Lung (tissue), 12 donors: ENCODE measurements around the gene TENM4. TPM values are rescaled to one million over a fixed set of nuclear protein-coding genes. Genes with fewer than 3 reads are reported as not detected.

ENCODE experiments used
- ATAC-seq: fragments of 200-7000 bp; cut with Tn5 transposase; one replicate; pipeline ENCODE4 v1.9.1; 2020; ENCODE audit warnings: moderate number of reproducible peaks; ENCODE audit not compliant: insufficient read depth, low FRiP score
- DNase-seq, 3 donors: peaks; one replicate each; pipeline ENCODE4 v3.0.0-alpha.2; 2013 to 2017
- H3K27ac ChIP-seq, 2 donors: one replicate each; pipeline ENCODE4 v1.5.1; 2013; ENCODE audit warnings: mild to moderate bottlenecking in 2 of 2, moderate library complexity in 2 of 2, control low read depth in 1 of 2, inconsistent platforms in 1 of 2, low read depth in 1 of 2, low read length in 1 of 2
- H3K27me3 ChIP-seq, 3 donors: one replicate each; pipeline ENCODE4 v1.5.1; 2013; ENCODE audit warnings: low read length in 2 of 3; ENCODE audit not compliant: control insufficient read depth in 3 of 3, insufficient read depth in 3 of 3
- H3K36me3 ChIP-seq, 4 donors: one replicate each; pipeline ENCODE4 v1.5.1; 2013; ENCODE audit warnings: low read length in 4 of 4, mild to moderate bottlenecking in 1 of 4, moderate library complexity in 1 of 4; ENCODE audit not compliant: control insufficient read depth in 4 of 4, insufficient read depth in 4 of 4
- H3K4me1 ChIP-seq, 5 donors: one replicate each; pipeline ENCODE4 v1.5.1; 2013; ENCODE audit warnings: low read length in 5 of 5, mild to moderate bottlenecking in 2 of 5, moderate library complexity in 1 of 5; ENCODE audit not compliant: control insufficient read depth in 5 of 5, insufficient read depth in 5 of 5
- H3K4me3 ChIP-seq: one replicate; pipeline ENCODE4 v1.5.1; 2013; ENCODE audit warnings: mild to moderate bottlenecking, control low read depth, moderate library complexity
- H3K9ac ChIP-seq, 2 donors: one replicate each; pipeline ENCODE4 v1.5.1; 2013; ENCODE audit warnings: low read length in 2 of 2, control low read depth in 1 of 2; ENCODE audit not compliant: insufficient read depth in 1 of 2
- H3K9me3 ChIP-seq, 4 donors: one replicate each; pipeline ENCODE4 v1.5.1; 2013; ENCODE audit warnings: low read length in 3 of 4, mild to moderate bottlenecking in 1 of 4, moderate library complexity in 1 of 4; ENCODE audit not compliant: control insufficient read depth in 4 of 4, insufficient read depth in 3 of 4
- WGBS, 2 donors: extraction: QIAGEN DNeasy Blood & Tissue Kit; methylation state at CpG; one replicate each; pipeline ENCODE4 v1.1.7; 2013; 5-methylcytosine and 5-hydroxymethylcytosine counted together
- polyA plus RNA-seq, 2 donors: library from polyadenylated mRNA; stranded (reverse); fragments of 200-250 nt; gene quantifications; one replicate each; pipeline ENCODE4 v1.2.1, GENCODE V29; 2013
- total RNA-seq, 2 donors: library from RNA; depleted of rRNA in 1 of 2; stranded (reverse); fragments of >200 nt in 1 of 2; gene quantifications; one replicate each; pipeline ENCODE4 v1.2.1, GENCODE V29; 2014 to 2021
- TF ChIP-seq, protein P1 (sequence below): IDR thresholded peaks from 2 replicates; pipeline ENCODE4 v1.5.1; 2012; ENCODE audit warnings: mild to moderate bottlenecking; ENCODE audit errors: control extremely low read depth, extremely low read depth
- donor health status: control.
- donor health status: control.
- donor health status: Bipolar disorder and iron deficiency.
- donor health status: healthy.
- donor health status: DM: yes; HTN: yes; CAD: no.

Gene TENM4
- total and polyA plus RNA-seq, 4 donors: 0.28 to 16.4 (median 3.2) TPM

DNA sequence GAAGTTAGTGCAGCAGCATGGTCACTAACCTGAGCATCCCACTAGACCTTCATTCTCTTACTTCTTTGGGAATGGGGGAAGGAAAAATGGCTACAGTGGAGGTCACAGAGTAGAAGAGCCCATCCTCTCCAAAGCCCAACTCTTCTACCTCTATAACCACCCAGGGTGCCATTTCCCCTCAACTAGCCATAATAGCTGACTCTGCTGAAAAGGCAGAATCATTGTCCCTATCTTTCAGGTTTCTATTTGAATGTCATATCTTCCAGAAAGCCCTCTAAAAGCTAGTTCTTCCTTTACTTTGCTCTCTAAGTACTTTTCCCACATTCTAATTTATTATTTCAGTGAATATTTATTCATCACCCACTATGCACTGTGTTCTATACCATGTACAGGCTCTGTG is 421.6 kb downstream of the TENM4 start:
- Histone ChIP-seq H3K9me3 (no peaks in the 10 kb centered on the region), H3K27me3 (no peaks in the 10 kb centered on the region), H3K9ac (no peak overlapping the region), H3K4me3 (no peak overlapping the region), H3K27ac (no peak overlapping the region), H3K36me3 (no peaks in the 10 kb centered on the region), H3K4me1 (peaks cover 0 to 35% (median 13%) of the 10 kb centered on the region in 5 donors)
- DNase-seq (no peak), ATAC-seq (no peak)
- TF ChIP-seq, protein P1, sequence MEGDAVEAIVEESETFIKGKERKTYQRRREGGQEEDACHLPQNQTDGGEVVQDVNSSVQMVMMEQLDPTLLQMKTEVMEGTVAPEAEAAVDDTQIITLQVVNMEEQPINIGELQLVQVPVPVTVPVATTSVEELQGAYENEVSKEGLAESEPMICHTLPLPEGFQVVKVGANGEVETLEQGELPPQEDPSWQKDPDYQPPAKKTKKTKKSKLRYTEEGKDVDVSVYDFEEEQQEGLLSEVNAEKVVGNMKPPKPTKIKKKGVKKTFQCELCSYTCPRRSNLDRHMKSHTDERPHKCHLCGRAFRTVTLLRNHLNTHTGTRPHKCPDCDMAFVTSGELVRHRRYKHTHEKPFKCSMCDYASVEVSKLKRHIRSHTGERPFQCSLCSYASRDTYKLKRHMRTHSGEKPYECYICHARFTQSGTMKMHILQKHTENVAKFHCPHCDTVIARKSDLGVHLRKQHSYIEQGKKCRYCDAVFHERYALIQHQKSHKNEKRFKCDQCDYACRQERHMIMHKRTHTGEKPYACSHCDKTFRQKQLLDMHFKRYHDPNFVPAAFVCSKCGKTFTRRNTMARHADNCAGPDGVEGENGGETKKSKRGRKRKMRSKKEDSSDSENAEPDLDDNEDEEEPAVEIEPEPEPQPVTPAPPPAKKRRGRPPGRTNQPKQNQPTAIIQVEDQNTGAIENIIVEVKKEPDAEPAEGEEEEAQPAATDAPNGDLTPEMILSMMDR: no peak

- no peaks in the 10 kb centered on the region for H3K27me3 ChIP-seq
- no peak overlapping the region for H3K27ac ChIP-seq
- ATAC-seq: peak; percentile 39
- no peaks in the 10 kb centered on the region for H3K36me3 ChIP-seq
- TF ChIP-seq, protein P1: no peak
- H3K9me3 ChIP-seq: no peaks in the 10 kb centered on the region
- H3K4me3 ChIP-seq: no peak overlapping the region
- H3K4me1 ChIP-seq: peaks cover 0 to 41% (median 13%) of the 10 kb centered on the region in 5 donors
- no peak overlapping the region for H3K9ac ChIP-seq
- DNase-seq: peak; percentile 56 to 91 (median 91)
- WGBS, 2 donors: 9 to 24% methylated on average over 3 of the region's 3 CpGs
Measured at GRCh38 chr11:79018371-79018849, 422.4 kb downstream of the TENM4 start.

GRCh38 chr11:79017811-79018210 is 423.0 kb downstream of the TENM4 start:
- H3K36me3 ChIP-seq: no peaks in the 10 kb centered on the region
- TF ChIP-seq, protein P1: no peak
- no peak overlapping the region for H3K9ac ChIP-seq
- H3K9me3 ChIP-seq: no peaks in the 10 kb centered on the region
- H3K27me3 ChIP-seq: no peaks in the 10 kb centered on the region
- peaks cover 0 to 44% (median 13%) of the 10 kb centered on the region in 5 donors for H3K4me1 ChIP-seq
- H3K4me3 ChIP-seq: no peak overlapping the region
- ATAC-seq (no peak), DNase-seq (no peak)
- H3K27ac ChIP-seq: no peak overlapping the region

- H3K27me3 ChIP-seq: no peaks in the 10 kb centered on the region
- no peak for ATAC-seq
- H3K36me3 ChIP-seq: no peaks in the 10 kb centered on the region
- no peak overlapping the region for H3K9ac ChIP-seq
- DNase-seq: no peak
- no peaks in the 10 kb centered on the region for H3K9me3 ChIP-seq
- TF ChIP-seq, protein P1: no peak
- WGBS, 2 donors: 76 to 77% methylated on average over 3 of the region's 3 CpGs
- H3K4me1 ChIP-seq: peaks cover 0 to 27% (median 7%) of the 10 kb centered on the region in 5 donors
- H3K27ac ChIP-seq: no peak overlapping the region
- H3K4me3 ChIP-seq: no peak overlapping the region
Measured at GRCh38 chr11:79013509-79013908, 427.3 kb downstream of the TENM4 start.
